VCaP (cell line): ENCODE data around the gene SLC22A4.

Source experiments
- H3K27ac ChIP-seq: fragments of 450-650 bp; 2 replicates; pipeline ENCODE4 v1.5.1; 2017
- TF ChIP-seq, protein P1 (sequence below): fragments of 450-650 bp; conservative IDR thresholded peaks from 2 replicates; pipeline ENCODE4 v1.5.1; 2017; ENCODE audit warnings: mild to moderate bottlenecking, moderate library complexity

The SLC22A4 gene

GRCh38 chr5:132313366-132313765, 19.2 kb downstream of the SLC22A4 start:
- TF ChIP-seq, protein P1, sequence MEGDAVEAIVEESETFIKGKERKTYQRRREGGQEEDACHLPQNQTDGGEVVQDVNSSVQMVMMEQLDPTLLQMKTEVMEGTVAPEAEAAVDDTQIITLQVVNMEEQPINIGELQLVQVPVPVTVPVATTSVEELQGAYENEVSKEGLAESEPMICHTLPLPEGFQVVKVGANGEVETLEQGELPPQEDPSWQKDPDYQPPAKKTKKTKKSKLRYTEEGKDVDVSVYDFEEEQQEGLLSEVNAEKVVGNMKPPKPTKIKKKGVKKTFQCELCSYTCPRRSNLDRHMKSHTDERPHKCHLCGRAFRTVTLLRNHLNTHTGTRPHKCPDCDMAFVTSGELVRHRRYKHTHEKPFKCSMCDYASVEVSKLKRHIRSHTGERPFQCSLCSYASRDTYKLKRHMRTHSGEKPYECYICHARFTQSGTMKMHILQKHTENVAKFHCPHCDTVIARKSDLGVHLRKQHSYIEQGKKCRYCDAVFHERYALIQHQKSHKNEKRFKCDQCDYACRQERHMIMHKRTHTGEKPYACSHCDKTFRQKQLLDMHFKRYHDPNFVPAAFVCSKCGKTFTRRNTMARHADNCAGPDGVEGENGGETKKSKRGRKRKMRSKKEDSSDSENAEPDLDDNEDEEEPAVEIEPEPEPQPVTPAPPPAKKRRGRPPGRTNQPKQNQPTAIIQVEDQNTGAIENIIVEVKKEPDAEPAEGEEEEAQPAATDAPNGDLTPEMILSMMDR: no peak
- no peak overlapping the region for H3K27ac ChIP-seq

DNA sequence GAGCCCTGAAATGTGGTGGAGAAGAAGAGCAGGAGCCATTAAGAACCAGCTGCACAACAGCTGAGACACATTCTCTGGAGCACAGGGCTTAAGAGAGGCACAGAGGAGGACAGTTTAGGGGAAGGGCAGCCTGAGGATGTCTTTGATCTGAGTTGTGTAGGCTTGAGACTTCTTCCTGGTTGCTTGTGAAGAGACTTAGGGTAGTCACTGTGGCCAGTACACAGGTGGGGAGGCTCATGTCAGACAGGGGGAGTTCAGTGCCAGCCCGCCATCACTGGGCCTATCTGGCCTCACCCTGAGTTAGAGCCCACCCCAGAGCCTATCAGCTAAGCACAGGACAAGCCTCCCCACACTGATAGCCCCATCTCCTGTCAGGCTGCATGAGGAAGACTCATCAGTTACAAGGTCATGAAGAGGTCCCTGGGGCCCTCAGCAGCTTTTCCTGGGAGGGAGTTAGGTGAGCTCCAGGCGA, 19.8 kb downstream of the SLC22A4 start:
- H3K27ac ChIP-seq: no peak overlapping the region
- TF ChIP-seq, protein P1: no peak

- no peak overlapping the region for H3K27ac ChIP-seq
- TF ChIP-seq, protein P1: no peak
Observed at GRCh38 chr5:132315529-132316067, 21.4 kb downstream of the SLC22A4 start.

GRCh38 chr5:132319975-132320374, 25.8 kb downstream of the SLC22A4 start:
- TF ChIP-seq, protein P1: no peak

DNA sequence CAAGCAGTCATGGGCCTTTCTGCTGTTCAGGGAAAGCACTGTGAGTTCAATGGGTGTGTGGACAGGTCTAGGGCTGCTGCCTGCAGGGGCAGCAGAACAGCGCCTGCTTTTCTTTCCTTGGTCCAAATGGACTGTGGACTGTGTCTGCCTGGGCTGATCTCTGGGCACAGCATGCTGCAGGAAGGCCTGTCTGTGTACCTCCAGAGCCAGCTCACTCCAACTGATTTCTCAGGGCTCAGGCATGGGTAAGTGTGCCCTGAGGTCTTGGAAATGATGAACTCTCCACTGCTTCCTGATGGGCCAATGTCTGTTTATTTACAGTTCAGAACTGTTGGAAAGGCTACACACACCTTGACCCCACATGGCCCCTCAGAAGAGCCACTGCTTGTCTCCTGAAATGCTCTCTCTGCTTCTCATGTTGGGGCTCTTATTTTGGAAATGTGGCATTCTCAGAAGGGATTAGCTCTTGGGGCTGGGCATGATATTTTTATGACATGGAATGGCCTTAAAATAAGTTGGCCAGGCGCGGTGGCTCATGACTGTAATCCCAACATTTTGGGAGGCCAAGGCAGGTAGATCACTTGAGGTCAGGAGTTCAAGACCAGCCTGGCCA, 27.0 kb downstream of the SLC22A4 start:
- TF ChIP-seq, protein P1: no peak
- no peak overlapping the region for H3K27ac ChIP-seq

More at GRCh38 chr5:132319975-132320374, 25.8 kb downstream of the SLC22A4 start:
- H3K27ac ChIP-seq: no peak overlapping the region

- TF ChIP-seq, protein P1: no peak
- no peak overlapping the region for H3K27ac ChIP-seq
Observed at GRCh38 chr5:132322266-132322665, 28.1 kb downstream of the SLC22A4 start.

- no peak overlapping the region for H3K27ac ChIP-seq
- TF ChIP-seq, protein P1: no peak
Observed at GRCh38 chr5:132323202-132323601, 29.0 kb downstream of the SLC22A4 start.
